Lower lobe of right lung (tissue), 2 donors: ENCODE results near the gene LRRC8C. TPM values are rescaled to one million over a fixed set of nuclear protein-coding genes. Genes with fewer than 3 reads are reported as not detected.

Experiments
- ATAC-seq, 2 donors: fragments of 200-7000 bp; cut with Tn5 transposase; one replicate each; pipeline ENCODE4 v1.9.1; 2020 to 2022; ENCODE audit warnings: mild to moderate bottlenecking in 2 of 2, moderate library complexity in 2 of 2
- DNase-seq: peaks from one replicate; pipeline ENCODE4 v3.0.0-alpha.2; 2020
- H3K27ac ChIP-seq: fragments of 200-600 bp; one replicate; pipeline ENCODE4 v1.8.0; 2022
- H3K27me3 ChIP-seq: fragments of 200-600 bp; one replicate; pipeline ENCODE4 v1.8.0; 2022; ENCODE audit warnings: low read depth
- H3K36me3 ChIP-seq: fragments of 200-600 bp; one replicate; pipeline ENCODE4 v1.8.0; 2022; ENCODE audit warnings: mild to moderate bottlenecking
- H3K4me1 ChIP-seq: fragments of 200-600 bp; one replicate; pipeline ENCODE4 v1.8.0; 2022
- H3K4me3 ChIP-seq: fragments of 200-600 bp; one replicate; pipeline ENCODE4 v1.8.0; 2022; ENCODE audit warnings: mild to moderate bottlenecking
- H3K9me3 ChIP-seq: fragments of 200-600 bp; one replicate; pipeline ENCODE4 v1.8.0; 2022
- intact Hi-C: fragments of 100-400 bp; cut with DNase I; formaldehyde crosslinking; loops from one replicate; pipeline ENCODE4 v1.11.0; 2022
- total RNA-seq: library from RNA; stranded (reverse); fragmentation: NEBNext Ultra II Directional; extraction: Animal tissue kit (Norgen Biotek cat#: 25700); gene quantifications from one replicate; pipeline ENCODE4 v1.2.1, GENCODE V29; 2021
- TF ChIP-seq, protein P1 (sequence below): fragments of 200-600 bp; IDR thresholded peaks from one replicate; pipeline ENCODE4 v1.8.0; 2022; ENCODE audit warnings: antibody characterized with exemption, mild to moderate bottlenecking
- donor health status: DM: no; HTN: yes; CAD: no; lungs with severe emphysema.

LRRC8C gene
- total RNA-seq, 1 donor from 2014 or later, result 13.0 TPM

DNA sequence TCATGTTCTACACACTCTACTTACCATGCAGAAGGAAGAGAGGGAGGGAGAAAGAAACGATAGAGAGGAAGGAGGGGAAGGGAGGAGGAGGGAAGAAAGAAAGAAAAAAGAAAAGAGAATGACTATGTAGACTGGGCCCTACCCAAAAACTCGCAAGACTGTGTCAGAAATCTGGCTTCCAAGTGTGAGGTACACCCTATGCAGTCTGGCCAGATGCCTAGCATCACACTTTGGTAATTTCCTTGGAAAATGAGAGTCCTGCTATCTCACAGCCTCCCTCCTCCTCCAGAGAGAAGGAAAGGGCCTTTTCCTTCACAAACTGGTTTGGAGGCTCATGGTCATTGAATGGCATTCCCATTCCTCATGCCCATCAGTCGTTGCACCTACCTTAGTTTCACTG is 101.5 kb downstream of the LRRC8C start:
- Histone ChIP-seq H3K36me3 (no peaks in the 10 kb centered on the region), H3K27me3 (no peaks in the 10 kb centered on the region), H3K9me3 (no peaks in the 10 kb centered on the region), H3K4me1 (peaks cover 3% of the 10 kb centered on the region), H3K27ac (no peak overlapping the region), H3K4me3 (no peak overlapping the region)
- intact Hi-C loops, result no loop called here
- ATAC-seq, result no peak
- DNase-seq, result no peak
- TF ChIP-seq, protein P1, sequence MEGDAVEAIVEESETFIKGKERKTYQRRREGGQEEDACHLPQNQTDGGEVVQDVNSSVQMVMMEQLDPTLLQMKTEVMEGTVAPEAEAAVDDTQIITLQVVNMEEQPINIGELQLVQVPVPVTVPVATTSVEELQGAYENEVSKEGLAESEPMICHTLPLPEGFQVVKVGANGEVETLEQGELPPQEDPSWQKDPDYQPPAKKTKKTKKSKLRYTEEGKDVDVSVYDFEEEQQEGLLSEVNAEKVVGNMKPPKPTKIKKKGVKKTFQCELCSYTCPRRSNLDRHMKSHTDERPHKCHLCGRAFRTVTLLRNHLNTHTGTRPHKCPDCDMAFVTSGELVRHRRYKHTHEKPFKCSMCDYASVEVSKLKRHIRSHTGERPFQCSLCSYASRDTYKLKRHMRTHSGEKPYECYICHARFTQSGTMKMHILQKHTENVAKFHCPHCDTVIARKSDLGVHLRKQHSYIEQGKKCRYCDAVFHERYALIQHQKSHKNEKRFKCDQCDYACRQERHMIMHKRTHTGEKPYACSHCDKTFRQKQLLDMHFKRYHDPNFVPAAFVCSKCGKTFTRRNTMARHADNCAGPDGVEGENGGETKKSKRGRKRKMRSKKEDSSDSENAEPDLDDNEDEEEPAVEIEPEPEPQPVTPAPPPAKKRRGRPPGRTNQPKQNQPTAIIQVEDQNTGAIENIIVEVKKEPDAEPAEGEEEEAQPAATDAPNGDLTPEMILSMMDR, result no peak

DNA sequence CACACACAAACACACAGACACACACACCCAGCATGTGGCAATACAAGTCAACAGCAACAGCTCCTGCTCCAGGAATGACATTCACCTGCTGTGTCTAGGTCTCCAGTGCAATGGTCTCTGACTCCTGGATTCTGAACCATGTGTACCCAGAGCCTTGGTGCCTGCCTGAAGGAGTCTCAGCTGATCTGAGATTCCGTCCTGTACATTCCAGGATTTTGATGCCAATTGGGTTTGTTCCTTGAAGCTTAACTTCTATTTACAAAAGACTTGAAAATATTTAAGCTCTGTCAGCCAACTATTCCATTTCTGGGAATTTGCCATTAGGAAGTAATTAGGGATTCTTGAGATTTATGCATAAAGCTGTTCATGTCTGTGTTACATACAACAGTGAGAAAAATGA is 102.6 kb downstream of the LRRC8C start:
- ATAC-seq, result peak; percentile 51 to 58

DNA sequence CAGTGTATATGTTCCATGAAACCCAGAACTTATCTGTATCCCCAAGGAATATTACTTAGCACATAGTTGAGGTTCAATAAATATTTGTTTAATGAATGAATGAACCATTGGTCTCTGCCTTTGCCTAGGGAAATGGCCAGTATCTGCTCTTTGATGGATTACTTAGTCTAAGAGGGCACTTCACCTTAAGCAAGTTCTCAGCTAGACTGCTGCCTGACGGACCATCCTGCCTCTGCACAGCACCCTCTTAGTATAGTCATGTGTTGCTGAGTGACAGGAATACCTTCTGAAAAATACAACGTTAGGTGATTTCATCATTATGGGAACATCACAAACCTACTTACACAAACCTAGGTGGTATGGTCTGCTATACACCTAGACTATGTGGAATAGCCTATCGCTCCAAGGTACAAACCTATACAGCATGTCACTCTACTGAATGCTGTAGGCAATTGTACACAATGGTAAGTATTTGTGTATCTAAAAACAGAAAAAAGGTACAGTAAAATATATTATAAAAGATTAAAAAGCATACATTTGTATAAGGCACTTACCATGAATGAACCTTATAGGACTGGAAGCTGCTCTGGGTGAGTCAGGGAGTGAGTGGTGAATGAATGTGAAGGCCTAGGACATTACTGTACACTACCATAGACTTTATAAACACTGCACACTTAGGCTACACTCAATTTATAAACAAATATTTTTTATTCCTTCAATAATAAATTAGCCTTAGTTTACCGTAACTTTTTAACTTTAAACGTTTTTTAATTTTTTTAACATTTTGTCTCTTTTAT is 104.2 kb downstream of the LRRC8C start:
- intact Hi-C loops, result no loop called here
- H3K27ac ChIP-seq, result no peak overlapping the region
- H3K4me3 ChIP-seq, result no peak overlapping the region
- peaks cover 7% of the 10 kb centered on the region for H3K4me1 ChIP-seq
- no peaks in the 10 kb centered on the region for H3K9me3 ChIP-seq
- ATAC-seq (peak; percentile 43 to 90), DNase-seq (no peak)
- TF ChIP-seq, protein P1, result no peak
- H3K27me3 ChIP-seq, result no peaks in the 10 kb centered on the region
- no peaks in the 10 kb centered on the region for H3K36me3 ChIP-seq

More for the DNA sequence above, 102.6 kb downstream of the LRRC8C start:
- H3K4me1 ChIP-seq, result peaks cover 7% of the 10 kb centered on the region
- intact Hi-C loops, result no loop called here
- no peaks in the 10 kb centered on the region for H3K36me3 ChIP-seq
- no peaks in the 10 kb centered on the region for H3K27me3 ChIP-seq
- TF ChIP-seq, protein P1, result no peak
- no peaks in the 10 kb centered on the region for H3K9me3 ChIP-seq
- H3K27ac ChIP-seq, result no peak overlapping the region
- H3K4me3 ChIP-seq, result no peak overlapping the region
- no peak for DNase-seq

DNA sequence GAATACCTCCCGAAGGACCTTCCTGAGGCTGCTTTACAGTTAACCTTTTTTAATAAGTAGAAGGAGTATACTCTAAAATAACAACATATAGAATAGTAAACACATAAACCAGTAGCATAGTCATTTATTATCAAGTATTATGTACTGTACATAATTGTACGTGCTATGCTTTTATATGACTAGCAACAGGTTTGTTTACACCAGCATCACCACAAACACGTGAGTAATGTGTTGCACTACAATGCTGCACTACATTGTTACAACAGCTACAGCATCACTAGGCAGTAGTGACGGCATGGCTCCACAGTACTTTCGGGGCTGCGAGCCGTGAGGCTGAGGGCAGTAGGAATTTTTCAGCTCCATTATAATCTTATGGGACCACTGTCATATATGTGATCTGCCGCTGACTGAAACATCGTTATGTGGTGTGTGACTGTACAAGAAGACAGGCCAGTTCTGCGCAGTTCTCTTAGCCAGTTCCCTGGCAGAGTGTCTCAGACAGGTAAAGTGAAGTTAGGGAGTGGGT is 105.1 kb downstream of the LRRC8C start:
- intact Hi-C loops, result no loop called here
- ATAC-seq, result no peak

DNA sequence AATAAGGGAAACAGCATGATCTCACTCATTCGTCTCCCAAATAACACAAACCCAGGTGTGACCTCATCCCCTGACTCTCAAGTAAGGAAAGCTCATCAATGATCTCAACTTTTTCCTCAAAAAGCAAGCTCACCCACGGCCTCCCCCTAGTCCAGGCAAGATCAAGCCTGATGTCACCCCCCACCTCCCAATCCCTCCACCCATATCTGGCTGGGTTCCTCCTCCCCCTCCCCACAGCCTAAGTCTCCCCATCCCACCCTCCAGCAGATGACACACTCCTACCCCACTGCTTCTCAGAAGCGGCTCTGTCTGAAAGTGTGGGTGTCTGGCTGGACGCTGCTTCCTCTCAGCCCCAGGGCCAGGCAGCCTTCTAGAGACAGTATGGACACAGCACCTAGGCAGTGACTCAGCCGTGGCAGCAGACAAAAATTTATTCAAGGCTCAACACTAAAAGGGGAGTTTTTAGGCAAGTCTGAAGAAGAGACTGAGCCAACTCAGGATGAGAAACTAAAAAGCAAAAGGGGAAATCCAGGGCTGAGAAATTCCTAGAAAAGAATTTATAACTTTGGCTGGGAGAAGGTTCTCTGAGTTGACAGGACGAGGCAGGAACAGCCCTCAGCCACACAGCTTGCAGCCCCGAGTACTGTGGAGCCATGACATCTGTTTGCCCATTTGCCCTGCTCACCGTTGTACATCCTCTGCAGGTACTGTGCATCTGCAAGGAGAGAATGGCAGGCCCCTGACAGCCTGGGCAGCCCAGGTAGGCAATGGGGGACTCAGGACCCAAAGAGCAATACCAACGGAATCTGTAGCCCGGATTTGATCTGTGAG is 106.3 kb downstream of the LRRC8C start:
- Histone ChIP-seq H3K36me3 (no peaks in the 10 kb centered on the region), H3K27ac (peak overlapping the region; percentile 32), H3K27me3 (no peaks in the 10 kb centered on the region), H3K4me1 (peaks cover 7% of the 10 kb centered on the region), H3K4me3 (no peak overlapping the region), H3K9me3 (no peaks in the 10 kb centered on the region)
- TF ChIP-seq, protein P1, result no peak
- DNase-seq (no peak), ATAC-seq (peak; percentile 54 to 67)
- intact Hi-C loops, result no loop called here

More for the DNA sequence above, 105.1 kb downstream of the LRRC8C start:
- no peak overlapping the region for H3K4me3 ChIP-seq
- no peak for DNase-seq
- no peak overlapping the region for H3K27ac ChIP-seq
- TF ChIP-seq, protein P1, result no peak
- H3K27me3 ChIP-seq, result no peaks in the 10 kb centered on the region
- H3K36me3 ChIP-seq, result no peaks in the 10 kb centered on the region
- H3K9me3 ChIP-seq, result no peaks in the 10 kb centered on the region
- H3K4me1 ChIP-seq, result peaks cover 7% of the 10 kb centered on the region
